OCI-LY3 (cell line): ENCODE results near the gene NDUFS7.

Source experiments
- EZH2phosphoT487 ChIP-seq: fragments of 200-600 bp; shearing (Covaris generic); IDR thresholded peaks from 2 replicates; pipeline ENCODE4 v1.6.1; 2018; ENCODE audit warnings: antibody characterized with exemption, mixed run types, low read depth
- TF ChIP-seq, protein P1 (sequence below): fragments of 200-600, 300-600 bp; sonication (generic); IDR thresholded peaks from 2 replicates; pipeline ENCODE4 v1.5.1; 2014; ENCODE audit warnings: antibody characterized with exemption, low read length, low read depth

DNA sequence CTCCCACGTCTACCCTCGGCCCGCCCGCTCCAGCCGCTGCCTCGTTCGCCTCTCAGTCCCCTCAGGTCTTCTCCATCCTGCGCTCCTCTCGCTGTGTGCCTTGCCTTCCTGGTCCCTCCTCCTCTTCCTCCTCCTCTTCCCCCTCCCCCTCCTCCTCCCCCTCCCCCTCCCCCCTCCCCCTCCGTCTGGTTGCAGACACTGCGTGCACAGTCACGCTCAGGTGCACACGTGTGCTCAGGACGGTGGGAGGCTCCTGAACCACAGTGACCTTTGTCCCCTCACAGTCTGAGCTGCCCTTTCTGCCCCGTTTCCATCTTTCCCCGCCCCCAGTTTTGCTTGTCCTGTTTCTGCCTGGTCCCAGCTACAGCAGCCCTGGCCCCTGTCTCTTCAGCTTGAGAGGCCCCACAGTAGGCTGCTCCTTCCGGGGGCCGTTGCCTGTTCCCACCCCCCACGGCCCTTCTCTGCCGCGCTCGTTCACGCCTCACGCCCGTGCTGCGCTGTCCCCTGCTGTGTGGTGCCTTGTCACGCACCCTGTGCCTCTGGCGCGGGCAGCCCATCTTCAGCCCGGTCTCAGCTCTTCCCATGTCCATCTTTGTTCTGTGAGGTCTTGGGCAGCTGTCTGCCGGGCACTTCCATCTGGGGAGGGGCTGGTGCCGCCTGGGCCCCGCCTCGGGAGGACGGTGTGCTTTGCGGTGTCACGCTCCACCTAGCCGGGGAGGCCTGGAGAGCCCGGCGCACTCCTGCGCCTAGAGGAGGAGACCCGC, 40.7 kb downstream of the NDUFS7 start:
- TF ChIP-seq, protein P1, sequence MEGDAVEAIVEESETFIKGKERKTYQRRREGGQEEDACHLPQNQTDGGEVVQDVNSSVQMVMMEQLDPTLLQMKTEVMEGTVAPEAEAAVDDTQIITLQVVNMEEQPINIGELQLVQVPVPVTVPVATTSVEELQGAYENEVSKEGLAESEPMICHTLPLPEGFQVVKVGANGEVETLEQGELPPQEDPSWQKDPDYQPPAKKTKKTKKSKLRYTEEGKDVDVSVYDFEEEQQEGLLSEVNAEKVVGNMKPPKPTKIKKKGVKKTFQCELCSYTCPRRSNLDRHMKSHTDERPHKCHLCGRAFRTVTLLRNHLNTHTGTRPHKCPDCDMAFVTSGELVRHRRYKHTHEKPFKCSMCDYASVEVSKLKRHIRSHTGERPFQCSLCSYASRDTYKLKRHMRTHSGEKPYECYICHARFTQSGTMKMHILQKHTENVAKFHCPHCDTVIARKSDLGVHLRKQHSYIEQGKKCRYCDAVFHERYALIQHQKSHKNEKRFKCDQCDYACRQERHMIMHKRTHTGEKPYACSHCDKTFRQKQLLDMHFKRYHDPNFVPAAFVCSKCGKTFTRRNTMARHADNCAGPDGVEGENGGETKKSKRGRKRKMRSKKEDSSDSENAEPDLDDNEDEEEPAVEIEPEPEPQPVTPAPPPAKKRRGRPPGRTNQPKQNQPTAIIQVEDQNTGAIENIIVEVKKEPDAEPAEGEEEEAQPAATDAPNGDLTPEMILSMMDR: no peak
- no peak for TF ChIP-seq EZH2phosphoT487
